HepG2 (cell line): Measurements from ENCODE around the gene MIB2. TPM values are rescaled to one million over a fixed set of nuclear protein-coding genes. Genes with fewer than 3 reads are reported as not detected.
A peak's percentile ranks its signal among the peaks of the same experiment; 100 is the strongest.

Experiments
- CREB1 ChIP-seq, 2 experiments: fragments of 450-650 bp in 1 of 2; IDR thresholded peaks; 2 replicates each; pipeline ENCODE4 v1.6.1; 2016 to 2017; ENCODE audit warnings: control low read depth in 1 of 2, mild to moderate bottlenecking in 1 of 2, missing compliant biosample characterization in 1 of 2, missing genetic modification characterization in 1 of 2
- KLF11 ChIP-seq: IDR thresholded peaks from 2 replicates; pipeline ENCODE4 v1.6.1; 2016; ENCODE audit warnings: missing compliant biosample characterization
- NCOR1 ChIP-seq: fragments of 200-600 bp; sonication (generic); IDR thresholded peaks from 2 replicates; pipeline ENCODE4 v1.7.0; 2017; ENCODE audit warnings: antibody characterized with exemption, low read length, borderline replicate concordance
- PBX2 ChIP-seq: IDR thresholded peaks from 2 replicates; pipeline ENCODE4 v1.6.1; 2016; ENCODE audit warnings: control low read depth
- PRDM10 ChIP-seq: sonication (generic); formaldehyde crosslinking; IDR thresholded peaks from 2 replicates; pipeline ENCODE4 v1.4.0; 2020; ENCODE audit warnings: low read depth, missing genetic modification reagents
- THRA ChIP-seq: sonication (generic); formaldehyde crosslinking; IDR thresholded peaks from 2 replicates; pipeline ENCODE4 v1.4.0; 2020; ENCODE audit warnings: missing genetic modification reagents, borderline replicate concordance
- ZFYVE20 ChIP-seq: sonication (generic); formaldehyde crosslinking; IDR thresholded peaks from 2 replicates; pipeline ENCODE4 v1.8.0; 2023; ENCODE audit warnings: low read depth, mild to moderate bottlenecking, moderate library complexity, missing genetic modification reagents, borderline replicate concordance
- ZNF407 ChIP-seq: sonication (generic); formaldehyde crosslinking; IDR thresholded peaks from one replicate; pipeline ENCODE4 v1.5.1; 2020; ENCODE audit warnings: mild to moderate bottlenecking, missing genetic modification reagents; ENCODE audit errors: not compliant biosample characterization
- ZUFSP ChIP-seq: sonication (generic); formaldehyde crosslinking; IDR thresholded peaks from 2 replicates; pipeline ENCODE4 v1.9.0; 2021; ENCODE audit warnings: missing genetic modification reagents, mild to moderate bottlenecking, borderline replicate concordance
- polyA plus RNA-seq, 8 experiments: library from polyadenylated mRNA; depleted of rRNA in 3 of 8; stranded (reverse) in 7 of 8; unstranded in 1 of 8; fragments of >200 nt; fragmentation: Illumina TruSeq in 4 of 8; extraction: Trizol in 4 of 8; gene quantifications; 2 replicates each; pipeline versions ENCODE4 v1.2.1 to v1.2.3, GENCODE V29; 2011 to 2016; ENCODE audit warnings: low read depth in 4 of 8, missing spikeins in 1 of 8, mixed read lengths in 1 of 8; ENCODE audit not compliant: insufficient read depth in 1 of 8
- total RNA-seq, 5 experiments: library from RNA; depleted of rRNA; stranded (reverse); fragments of >200 nt; fragmentation: Illumina TruSeq; extraction: Trizol; gene quantifications; 2 replicates each; pipeline ENCODE4 v1.2.3, GENCODE V29; 2016; ENCODE audit warnings: low read depth in 1 of 5

The MIB2 gene
- total and polyA plus RNA-seq, 2 of the 13 experiments (the other 11 are each of a cell fraction or from before 2014, with no cell fraction given), result 19.9 to 30.4 TPM

GRCh38 chr1:1574721-1575537 is 40.4 kb upstream of the MIB2 start, which contains the start of gene SSU72 (continued):
- TF ChIP-seq ZNF407 (CRISPR knock-in tag) (no peak), PBX2 (CRISPR knock-in tag) (no peak), KLF11 (CRISPR knock-in tag) (0 out of 2 replicates have a peak, but pooled peaks have one; percentile 24), ZFYVE20 (CRISPR knock-in tag) (no peak), CREB1 (IDR thresholded peaks at IDR 0.05) (peak; percentile 99), CREB1 (CRISPR knock-in tag; IDR thresholded peaks at IDR 0.05) (peak; percentile 99), THRA (CRISPR knock-in tag) (no peak), ZUFSP (CRISPR knock-in tag) (no peak), NCOR1 (no peak), PRDM10 (CRISPR knock-in tag) (no peak)
